Loucy (cell line): ENCODE results near the gene SNAP25.

ENCODE experiments used
- EZH2phosphoT487 ChIP-seq: fragments of 200-600 bp; IDR thresholded peaks from 2 replicates; pipeline ENCODE4 v1.6.1; 2018; ENCODE audit warnings: antibody characterized with exemption, mild to moderate bottlenecking, moderate library complexity, borderline replicate concordance
- TF ChIP-seq, protein P1 (sequence below): fragments of 200-600 bp; sonication (generic); conservative IDR thresholded peaks from 2 replicates; pipeline ENCODE4 v1.5.1; 2014; ENCODE audit warnings: mild to moderate bottlenecking, antibody characterized with exemption, low read length

DNA sequence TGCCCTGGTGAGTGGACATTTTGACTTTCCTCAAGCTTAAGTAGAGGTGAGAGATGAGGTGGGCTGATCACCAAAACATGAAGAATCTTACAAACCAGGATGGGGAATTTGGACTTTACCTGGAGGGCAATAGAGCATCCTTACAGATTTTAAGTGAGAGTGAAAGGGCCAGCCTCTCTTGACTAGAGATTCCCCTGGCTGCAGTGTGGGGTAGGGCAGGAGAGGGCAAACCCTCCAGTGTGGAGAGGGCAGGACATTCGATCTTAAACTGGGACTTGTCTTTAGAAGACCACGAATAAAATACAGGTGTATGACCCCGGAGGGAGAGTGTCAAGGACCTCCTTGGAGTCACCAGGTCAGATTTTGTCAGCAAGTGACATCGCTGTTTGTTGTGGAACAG is 105.1 kb downstream of the SNAP25 start:
- TF ChIP-seq, protein P1, sequence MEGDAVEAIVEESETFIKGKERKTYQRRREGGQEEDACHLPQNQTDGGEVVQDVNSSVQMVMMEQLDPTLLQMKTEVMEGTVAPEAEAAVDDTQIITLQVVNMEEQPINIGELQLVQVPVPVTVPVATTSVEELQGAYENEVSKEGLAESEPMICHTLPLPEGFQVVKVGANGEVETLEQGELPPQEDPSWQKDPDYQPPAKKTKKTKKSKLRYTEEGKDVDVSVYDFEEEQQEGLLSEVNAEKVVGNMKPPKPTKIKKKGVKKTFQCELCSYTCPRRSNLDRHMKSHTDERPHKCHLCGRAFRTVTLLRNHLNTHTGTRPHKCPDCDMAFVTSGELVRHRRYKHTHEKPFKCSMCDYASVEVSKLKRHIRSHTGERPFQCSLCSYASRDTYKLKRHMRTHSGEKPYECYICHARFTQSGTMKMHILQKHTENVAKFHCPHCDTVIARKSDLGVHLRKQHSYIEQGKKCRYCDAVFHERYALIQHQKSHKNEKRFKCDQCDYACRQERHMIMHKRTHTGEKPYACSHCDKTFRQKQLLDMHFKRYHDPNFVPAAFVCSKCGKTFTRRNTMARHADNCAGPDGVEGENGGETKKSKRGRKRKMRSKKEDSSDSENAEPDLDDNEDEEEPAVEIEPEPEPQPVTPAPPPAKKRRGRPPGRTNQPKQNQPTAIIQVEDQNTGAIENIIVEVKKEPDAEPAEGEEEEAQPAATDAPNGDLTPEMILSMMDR, result no peak
- no peak for TF ChIP-seq EZH2phosphoT487
